NCI-H1436 (cell line): ENCODE measurements around the gene PARD3B.

ENCODE experiments used
- DNase-seq: peaks from one replicate; lab custom pipeline; 2025; lab: John Stamatoyannopoulos, UW

The PARD3B gene

DNA sequence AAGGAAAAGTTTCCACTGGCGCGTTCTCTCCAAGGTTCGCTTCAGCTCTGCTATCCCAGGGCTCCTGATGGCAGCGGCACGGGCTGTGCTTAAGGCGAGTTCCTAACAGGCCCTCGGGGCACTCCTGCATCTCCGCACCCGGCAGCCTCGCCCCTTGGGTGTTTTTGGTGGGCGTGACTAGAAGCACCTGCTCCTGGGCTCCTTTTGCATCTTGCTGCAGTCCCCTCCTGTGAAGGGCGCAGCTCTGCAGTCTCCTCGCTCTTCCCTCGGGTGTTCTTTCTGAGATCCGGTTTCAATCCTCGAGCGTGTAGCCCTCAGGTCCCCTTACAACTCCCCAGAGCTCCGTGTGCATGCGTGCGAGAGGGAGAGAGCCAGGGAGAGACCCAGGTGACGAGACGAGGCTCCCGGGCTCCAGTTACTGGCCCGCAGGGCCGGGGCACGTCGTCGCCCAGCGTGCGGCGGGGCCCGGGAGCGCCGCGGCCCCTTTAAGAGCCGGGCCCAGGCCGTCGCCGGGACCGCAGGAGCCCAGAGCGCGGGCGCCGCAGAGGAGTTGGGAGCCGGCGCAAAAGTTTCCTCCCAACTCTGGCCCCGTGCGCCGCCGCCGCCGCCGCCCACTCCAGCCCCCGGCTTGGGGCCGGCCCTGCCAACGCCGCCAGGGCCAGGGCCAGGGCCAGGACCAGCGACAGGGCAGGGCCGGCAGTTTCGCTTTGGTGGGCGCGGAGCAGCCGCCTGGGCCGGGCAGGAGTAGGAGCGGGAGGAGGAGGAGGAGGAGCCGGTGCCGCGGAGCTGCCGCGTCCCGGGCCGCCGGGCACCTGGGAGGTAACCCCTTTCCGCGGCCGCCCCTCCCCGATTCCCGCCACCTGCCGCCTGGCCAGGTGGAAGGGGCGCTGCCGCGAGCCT is at the start of gene PARD3B:
TSS of gene PARD3B (plus strand) at position 515 of the 900 bp plus-strand sequence. CDS start 525 bp downstream, outside the sequence.
- peak; percentile 89 for DNase-seq

DNA sequence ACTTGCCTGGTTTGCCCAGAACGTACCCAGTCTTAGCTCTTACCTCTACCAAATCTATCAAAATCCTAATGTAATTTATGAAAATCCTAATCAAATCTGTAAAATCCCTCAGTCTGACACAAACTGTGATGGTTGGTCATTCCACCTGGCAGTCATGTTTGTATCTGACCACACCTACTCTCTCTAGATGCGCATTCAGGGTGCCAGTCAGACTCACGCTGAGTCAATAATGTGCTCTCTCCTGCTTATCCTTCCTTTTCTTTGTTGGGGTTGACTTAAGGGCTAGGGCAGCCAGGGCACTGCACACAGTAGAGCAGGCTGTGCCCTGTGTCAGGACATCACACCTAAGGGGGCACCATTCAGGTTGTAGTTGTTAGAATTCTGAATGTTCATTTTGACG is 48.5 kb upstream of the PARD3B start:
- DNase-seq = no peak

DNA sequence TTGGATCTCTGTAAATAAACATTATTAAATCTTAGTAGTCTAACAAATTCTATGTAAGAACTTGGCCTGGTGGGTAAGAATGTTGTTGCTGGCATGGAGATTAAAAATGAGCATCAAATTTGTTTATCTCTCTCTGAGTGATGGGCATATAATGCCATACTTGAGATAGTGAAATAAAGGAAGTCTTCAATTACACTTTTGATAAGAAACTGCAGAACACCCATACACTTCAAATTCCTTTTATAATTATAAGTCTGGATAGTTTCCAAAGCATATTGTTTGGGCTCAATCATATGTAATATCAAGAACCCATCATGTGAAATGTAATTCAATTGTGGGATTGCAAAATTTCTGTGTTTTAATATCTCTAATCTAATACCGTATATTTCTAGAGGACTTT is 47.4 kb upstream of the PARD3B start:
- DNase-seq = no peak

DNA sequence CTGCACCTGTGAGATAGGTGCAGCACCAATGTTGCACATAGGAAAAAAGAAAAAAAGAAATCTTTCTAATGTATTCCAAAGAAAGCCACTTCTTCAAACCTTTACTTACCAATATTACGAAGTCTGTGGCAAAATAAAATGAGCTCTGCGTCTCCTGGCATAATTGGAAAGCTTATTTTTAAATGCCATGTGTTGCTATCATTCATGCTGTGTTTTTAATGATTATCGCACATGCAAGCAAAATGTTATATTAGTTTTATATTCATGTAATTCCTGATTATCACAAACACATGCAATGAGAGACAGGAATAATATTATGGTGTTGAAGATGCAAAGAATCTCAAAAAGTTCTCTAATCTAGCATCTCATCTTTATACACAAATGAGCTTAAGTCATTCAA is 47.0 kb upstream of the PARD3B start:
- DNase-seq = no peak

DNA sequence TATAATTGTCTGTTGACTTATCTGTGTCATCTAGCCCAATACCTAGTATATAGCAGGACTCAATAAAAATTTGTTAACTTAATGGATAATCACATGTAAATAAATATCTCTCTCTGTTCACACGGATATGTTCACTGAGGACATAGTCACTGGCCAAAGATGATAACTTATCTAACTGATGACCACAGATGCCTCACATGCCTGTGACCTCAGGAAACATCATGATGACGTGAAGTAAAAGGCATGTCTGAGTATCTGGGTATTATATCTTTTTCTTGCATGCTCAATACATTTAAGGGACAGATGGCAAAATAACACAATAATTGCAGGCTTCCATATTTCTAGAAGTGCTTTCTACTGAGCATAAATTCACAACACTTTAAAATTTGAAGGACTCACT is 41.4 kb upstream of the PARD3B start:
- DNase-seq = no peak

GRCh38 chr2:204504594-204504993 is 40.7 kb upstream of the PARD3B start:
- no peak for DNase-seq

DNA sequence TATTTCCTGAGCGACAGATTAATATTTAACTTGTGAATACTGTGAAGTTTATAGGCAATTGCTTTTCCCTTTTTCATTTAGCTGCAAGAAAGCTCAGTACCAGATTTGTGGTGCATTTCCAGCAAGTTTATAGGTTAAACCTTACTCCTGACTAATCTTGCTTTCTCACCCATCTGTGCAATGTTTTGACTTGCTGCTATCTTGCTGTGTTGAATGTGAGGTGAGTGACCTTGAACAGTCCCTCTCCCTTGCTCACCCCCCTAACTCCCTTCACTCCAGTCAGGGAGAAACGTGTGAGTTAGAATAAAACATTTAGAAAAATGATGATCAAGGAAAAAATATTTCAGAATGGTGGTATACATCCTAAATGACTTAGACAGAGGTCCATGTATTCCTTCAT is 39.8 kb upstream of the PARD3B start:
- no peak for DNase-seq

DNA sequence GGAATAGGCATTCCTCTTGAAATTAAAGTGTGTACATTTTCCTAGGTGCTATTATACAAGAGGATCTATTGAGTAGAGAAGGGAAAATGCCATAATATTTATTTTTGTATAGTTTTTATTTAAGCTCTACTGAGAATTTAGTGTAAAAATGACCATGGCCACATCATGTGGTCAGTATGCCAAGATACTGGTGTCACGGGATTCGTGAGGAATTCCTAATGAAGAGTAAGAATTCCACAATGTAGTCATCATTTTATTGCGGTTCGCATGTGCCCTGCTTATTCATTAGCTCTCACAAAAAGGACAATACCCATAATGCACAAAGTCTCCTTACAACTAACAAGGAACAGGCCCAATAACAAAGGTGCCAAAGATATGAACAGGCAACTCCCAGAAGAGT is 39.3 kb upstream of the PARD3B start:
- DNase-seq = no peak

- no peak for DNase-seq
These were observed 37.6 kb upstream of the PARD3B start for GRCh38 chr2:204507636-204508035.

DNA sequence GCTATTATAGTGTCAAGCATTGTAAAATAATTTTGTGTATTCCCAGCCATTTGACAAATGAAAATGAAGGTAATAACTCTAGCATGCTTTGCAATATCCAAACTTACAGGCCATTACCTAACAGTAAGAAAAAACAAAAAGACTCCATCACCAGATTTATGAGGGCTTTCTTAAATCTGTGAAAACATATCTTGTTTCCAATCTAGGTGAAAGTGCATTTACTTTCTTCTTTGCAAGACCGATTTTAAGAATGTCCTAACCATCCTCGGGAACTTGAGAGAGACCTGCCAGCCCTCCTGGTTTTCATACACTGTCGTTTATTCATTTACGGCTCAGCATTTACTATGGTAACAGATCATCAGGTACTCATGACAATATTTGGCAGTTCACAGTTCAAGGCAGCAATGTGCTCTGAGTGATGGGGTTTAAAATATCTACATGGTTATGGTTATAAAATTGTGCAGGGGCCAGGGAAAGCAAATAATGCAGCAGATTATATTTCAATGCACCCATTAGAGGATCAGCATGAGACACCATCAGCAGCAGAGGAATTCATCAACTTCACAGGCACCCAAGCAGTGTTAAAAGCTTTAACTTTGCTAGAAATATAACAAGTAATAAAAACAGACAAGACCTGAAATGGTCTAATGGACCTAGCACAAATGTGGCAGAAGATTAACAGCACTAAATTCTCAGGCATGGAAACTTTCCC is 34.4 kb upstream of the PARD3B start:
- no peak for DNase-seq

DNA sequence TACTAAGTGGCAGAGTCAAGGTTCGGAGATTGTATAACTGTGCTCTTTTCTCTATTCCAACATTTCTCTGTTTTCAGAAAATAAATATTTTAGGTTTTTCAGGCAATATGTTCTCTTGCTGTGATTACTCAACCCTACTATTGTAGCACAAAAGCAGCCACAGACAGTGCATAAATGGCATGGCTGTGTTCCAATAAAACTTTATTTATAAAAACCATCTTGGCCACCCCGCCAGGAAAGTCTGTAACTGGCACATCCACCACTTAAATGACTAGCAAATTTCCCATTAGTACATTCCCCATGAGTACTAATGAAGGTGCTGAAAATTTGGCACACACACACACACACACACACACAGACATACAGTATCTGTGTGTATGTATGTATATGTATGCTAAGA is 30.8 kb upstream of the PARD3B start:
- DNase-seq = no peak

DNA sequence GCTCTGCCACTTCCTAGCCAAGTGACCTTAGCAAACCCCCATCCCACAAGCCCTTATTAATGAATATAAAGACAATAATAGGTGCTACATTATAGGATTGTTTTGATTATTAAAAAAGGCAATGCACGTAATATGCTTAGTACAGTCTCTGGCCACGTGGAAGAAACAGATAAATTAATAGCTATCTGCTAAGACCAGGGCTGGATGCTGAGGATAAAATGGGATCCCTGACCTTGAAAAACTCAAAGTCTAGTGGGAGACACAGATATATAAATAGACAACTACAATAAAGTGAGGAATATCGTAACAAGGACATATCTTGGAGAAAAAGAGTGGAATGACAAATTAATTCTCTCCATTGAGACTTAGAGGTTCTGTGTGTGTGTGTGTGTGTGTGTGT is 29.9 kb upstream of the PARD3B start:
- no peak for DNase-seq

- no peak for DNase-seq
These were observed 28.1 kb upstream of the PARD3B start for GRCh38 chr2:204517154-204517553.

- no peak for DNase-seq
These were observed 15.3 kb upstream of the PARD3B start for GRCh38 chr2:204529795-204530463.

GRCh38 chr2:204530464-204530805 is 14.8 kb upstream of the PARD3B start:
- DNase-seq = no peak

DNA sequence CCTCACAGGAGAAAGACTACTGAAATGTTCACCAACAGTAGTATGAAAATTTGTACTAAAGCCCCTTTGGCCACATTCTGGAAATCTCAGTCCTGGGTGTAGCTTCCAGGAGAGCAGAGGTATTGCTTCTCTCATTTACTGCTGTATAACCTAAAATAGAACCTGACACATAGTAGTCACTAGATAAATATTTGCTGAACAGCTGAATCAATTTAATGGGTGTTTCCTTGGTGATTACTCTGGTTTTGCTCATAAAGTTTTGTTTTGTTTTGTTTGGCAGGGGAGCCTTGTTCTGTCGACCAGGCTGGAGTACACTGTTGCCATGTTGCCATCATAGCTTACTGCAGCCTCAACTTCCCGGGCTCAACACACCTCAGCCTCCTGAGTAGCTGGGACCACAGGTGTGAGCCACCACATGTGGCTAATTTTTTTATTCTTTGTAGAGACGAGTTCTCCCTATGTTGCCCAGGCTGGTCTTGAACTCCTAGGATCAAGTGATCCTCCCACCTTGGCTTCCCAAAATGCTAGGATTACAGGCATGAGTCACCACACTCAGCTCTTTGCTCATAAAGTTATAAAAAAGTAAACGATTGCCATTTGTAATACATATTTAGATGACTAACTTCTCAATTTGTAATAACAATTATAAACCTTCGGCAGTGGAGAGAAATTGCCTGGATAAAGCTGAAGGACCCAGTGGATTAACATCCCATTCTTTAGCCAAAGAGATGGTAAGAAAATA is 11.5 kb upstream of the PARD3B start:
- no peak for DNase-seq

DNA sequence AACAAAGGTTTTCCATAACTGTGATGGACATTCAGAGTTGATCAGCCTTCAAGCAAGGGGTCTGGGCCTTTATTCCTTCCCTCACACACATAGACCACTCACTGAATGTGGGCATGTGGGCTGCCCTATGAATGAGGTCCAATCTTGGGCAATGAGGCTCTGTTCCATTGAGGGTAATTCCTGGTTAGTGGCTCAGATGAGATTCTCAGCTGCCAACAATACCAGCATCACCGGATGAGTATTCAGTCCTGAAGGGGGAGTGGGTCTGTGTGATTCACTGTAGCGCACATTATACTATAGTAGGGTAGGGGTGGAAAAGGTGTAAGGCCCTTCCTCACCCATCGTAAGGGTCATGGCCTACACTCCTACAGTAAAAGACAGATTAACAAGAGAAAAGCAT is 9.9 kb upstream of the PARD3B start:
- no peak for DNase-seq

DNA sequence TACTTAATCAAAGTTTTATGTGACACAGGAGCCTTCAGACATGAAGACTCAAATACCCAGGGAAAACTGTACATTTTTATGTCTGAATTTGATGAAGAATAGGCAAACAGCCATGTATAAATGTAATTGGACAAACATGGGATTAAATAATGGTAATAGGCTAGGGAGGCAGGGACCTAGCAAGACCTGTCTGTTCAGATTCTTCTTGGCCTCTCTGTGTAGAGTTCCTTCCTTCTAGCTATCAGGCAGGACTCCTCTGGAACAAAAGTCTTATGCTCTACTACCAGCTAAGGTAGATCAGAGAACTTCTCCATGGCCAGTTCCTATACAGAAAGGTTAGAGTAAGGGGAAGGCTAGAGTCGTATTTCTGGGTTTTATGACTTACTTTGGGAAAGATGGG is 9.5 kb upstream of the PARD3B start:
- no peak for DNase-seq

DNA sequence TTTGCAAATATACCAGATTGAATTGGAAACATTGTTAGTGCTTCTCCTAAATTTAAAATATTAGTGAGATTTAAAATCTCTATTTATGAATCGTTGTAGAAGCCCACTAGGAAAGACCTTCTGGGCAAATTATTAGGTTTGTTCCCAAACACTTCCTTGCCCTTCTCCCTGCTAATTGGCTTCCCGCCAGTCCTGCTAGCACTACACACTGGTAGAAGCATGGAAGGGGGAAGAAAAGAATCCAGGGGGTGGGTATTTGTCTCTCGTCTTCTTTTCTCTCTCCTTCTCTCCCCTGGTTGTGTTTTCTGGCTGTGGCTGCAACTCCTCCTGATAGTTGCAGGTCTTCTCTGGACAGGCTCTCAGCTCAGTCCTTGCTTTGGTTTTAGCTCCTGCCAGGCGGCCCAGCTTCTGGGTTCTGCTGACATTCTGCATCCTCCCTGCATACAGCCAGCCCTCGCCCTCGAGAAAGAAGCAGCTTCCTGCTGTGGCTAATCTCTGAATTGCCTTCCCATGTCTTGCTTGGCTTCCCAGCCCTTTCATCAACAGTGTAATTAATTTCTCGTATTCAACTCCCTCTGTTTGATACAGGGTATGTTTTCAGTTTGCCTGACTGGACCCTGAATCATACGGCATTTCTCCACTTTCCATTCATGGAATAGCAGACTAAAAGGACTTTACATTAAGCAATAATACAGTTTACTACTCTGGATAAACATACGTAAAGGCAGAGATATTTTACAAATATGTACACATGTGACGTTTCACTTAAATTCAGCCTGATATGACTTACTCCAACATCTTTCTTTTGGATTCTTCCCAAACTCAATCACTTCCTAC is 6.9 kb upstream of the PARD3B start:
- DNase-seq = no peak

DNA sequence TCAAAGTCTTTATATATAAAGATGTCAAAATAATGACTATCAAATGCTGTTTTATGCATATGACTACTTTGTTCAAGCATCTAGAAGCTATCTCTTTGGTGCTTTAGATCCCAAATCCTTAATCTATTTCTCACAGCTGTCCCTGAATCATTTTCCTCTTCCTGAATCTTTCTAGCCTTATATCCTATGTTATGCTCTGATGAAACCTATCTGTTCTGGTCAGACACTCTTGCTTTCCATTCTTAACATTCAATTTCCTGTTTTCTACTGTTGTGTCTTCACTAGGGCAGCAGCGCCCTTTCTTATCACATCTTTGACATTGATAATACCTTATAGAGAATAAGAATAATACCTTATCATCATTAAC is 6.3 kb upstream of the PARD3B start:
- DNase-seq = no peak

DNA sequence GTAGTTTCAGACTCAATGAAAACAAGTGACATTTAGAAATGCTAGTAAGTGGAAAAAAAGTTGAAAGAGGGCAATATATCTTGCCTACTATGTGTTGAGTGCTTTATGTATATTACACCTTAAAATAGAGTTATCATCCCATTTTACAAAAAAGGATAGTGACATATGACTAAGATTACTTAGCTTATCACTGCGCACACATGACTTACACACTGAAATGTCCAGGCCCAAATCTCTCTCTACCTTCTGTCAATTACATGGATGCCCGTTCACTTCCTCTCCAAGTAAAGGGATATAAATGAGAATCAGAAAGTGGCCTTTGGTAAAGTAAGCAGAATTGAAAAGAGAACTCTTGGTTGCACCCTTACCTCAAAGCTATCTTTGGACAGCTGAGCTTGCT is 3.6 kb upstream of the PARD3B start:
- no peak for DNase-seq
